ENCODE results near the gene MRPS11. TPM values are rescaled to one million over a fixed set of nuclear protein-coding genes. Genes with fewer than 3 reads are reported as not detected.

The MRPS11 gene
- total and polyA plus RNA-seq, 9 of the 15 experiments (the other 6 are each of a cell fraction or from before 2014, with no cell fraction given), result 28.3 to 83.2 (median 53.1) TPM

GRCh38 chr15:88467073-88467934 lies at the start of gene MRPS11, which contains the start of gene MRPL46 (continued):
- TF ChIP-seq, protein P1, sequence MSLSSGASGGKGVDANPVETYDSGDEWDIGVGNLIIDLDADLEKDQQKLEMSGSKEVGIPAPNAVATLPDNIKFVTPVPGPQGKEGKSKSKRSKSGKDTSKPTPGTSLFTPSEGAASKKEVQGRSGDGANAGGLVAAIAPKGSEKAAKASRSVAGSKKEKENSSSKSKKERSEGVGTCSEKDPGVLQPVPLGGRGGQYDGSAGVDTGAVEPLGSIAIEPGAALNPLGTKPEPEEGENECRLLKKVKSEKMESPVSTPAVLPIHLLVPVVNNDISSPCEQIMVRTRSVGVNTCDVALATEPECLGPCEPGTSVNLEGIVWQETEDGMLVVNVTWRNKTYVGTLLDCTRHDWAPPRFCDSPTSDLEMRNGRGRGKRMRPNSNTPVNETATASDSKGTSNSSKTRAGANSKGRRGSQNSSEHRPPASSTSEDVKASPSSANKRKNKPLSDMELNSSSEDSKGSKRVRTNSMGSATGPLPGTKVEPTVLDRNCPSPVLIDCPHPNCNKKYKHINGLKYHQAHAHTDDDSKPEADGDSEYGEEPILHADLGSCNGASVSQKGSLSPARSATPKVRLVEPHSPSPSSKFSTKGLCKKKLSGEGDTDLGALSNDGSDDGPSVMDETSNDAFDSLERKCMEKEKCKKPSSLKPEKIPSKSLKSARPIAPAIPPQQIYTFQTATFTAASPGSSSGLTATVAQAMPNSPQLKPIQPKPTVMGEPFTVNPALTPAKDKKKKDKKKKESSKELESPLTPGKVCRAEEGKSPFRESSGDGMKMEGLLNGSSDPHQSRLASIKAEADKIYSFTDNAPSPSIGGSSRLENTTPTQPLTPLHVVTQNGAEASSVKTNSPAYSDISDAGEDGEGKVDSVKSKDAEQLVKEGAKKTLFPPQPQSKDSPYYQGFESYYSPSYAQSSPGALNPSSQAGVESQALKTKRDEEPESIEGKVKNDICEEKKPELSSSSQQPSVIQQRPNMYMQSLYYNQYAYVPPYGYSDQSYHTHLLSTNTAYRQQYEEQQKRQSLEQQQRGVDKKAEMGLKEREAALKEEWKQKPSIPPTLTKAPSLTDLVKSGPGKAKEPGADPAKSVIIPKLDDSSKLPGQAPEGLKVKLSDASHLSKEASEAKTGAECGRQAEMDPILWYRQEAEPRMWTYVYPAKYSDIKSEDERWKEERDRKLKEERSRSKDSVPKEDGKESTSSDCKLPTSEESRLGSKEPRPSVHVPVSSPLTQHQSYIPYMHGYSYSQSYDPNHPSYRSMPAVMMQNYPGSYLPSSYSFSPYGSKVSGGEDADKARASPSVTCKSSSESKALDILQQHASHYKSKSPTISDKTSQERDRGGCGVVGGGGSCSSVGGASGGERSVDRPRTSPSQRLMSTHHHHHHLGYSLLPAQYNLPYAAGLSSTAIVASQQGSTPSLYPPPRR (CRISPR knock-in tag; IDR thresholded peaks at IDR 0.05; ENCODE audit: borderline replicate concordance), result no peak
- TF ChIP-seq MNT (conservative IDR thresholded peaks at IDR 0.05) (peak; percentile 70 to 81), ZBTB17 (CRISPR knock-in tag; IDR thresholded peaks at IDR 0.05) (0 out of 2 replicates have a peak, but pooled peaks have one; percentile 51), HMG20A (CRISPR knock-in tag; conservative IDR thresholded peaks at IDR 0.05) (no peak), BRD9 (IDR thresholded peaks at IDR 0.05; ENCODE audit: low read depth, partially characterized antibody) (peak; percentile 19)
- TF ChIP-seq, protein P2, sequence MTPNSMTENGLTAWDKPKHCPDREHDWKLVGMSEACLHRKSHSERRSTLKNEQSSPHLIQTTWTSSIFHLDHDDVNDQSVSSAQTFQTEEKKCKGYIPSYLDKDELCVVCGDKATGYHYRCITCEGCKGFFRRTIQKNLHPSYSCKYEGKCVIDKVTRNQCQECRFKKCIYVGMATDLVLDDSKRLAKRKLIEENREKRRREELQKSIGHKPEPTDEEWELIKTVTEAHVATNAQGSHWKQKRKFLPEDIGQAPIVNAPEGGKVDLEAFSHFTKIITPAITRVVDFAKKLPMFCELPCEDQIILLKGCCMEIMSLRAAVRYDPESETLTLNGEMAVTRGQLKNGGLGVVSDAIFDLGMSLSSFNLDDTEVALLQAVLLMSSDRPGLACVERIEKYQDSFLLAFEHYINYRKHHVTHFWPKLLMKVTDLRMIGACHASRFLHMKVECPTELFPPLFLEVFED (CRISPR knock-in tag; conservative IDR thresholded peaks at IDR 0.05), result 0 out of 2 replicates have a peak, but pooled peaks have one; percentile 64
- TF ChIP-seq, protein P3, sequence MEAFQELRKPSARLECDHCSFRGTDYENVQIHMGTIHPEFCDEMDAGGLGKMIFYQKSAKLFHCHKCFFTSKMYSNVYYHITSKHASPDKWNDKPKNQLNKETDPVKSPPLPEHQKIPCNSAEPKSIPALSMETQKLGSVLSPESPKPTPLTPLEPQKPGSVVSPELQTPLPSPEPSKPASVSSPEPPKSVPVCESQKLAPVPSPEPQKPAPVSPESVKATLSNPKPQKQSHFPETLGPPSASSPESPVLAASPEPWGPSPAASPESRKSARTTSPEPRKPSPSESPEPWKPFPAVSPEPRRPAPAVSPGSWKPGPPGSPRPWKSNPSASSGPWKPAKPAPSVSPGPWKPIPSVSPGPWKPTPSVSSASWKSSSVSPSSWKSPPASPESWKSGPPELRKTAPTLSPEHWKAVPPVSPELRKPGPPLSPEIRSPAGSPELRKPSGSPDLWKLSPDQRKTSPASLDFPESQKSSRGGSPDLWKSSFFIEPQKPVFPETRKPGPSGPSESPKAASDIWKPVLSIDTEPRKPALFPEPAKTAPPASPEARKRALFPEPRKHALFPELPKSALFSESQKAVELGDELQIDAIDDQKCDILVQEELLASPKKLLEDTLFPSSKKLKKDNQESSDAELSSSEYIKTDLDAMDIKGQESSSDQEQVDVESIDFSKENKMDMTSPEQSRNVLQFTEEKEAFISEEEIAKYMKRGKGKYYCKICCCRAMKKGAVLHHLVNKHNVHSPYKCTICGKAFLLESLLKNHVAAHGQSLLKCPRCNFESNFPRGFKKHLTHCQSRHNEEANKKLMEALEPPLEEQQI (IDR thresholded peaks at IDR 0.05), result 0 out of 2 replicates have a peak, but pooled peaks have one; percentile 51

Measured in K562 (cell line).